Epithelial cell of prostate (primary cell): ENCODE data around the gene NLRP1.
A peak's percentile ranks its signal among the peaks of the same experiment; 100 is the strongest.

Experiments
- DNase-seq: peaks from one replicate; pipeline ENCODE4 v3.0.0-alpha.2; 2011; ENCODE audit warnings: low read depth, low spot score
- H3K27ac ChIP-seq: fragments of 450-650 bp; 2 replicates; pipeline ENCODE4 v1.5.1; 2017; ENCODE audit warnings: mild to moderate bottlenecking

NLRP1 gene

GRCh38 chr17:5584383-5585286 is at the start of gene NLRP1:
Gene NLRP1, minus strand, starts transcription at chr17:5584509. Its CDS starts 552 bp downstream, at chr17:5583957.
- peak within 1 kb of the TSS; percentile 99 for H3K27ac ChIP-seq
- peak; percentile 100 for DNase-seq

DNA sequence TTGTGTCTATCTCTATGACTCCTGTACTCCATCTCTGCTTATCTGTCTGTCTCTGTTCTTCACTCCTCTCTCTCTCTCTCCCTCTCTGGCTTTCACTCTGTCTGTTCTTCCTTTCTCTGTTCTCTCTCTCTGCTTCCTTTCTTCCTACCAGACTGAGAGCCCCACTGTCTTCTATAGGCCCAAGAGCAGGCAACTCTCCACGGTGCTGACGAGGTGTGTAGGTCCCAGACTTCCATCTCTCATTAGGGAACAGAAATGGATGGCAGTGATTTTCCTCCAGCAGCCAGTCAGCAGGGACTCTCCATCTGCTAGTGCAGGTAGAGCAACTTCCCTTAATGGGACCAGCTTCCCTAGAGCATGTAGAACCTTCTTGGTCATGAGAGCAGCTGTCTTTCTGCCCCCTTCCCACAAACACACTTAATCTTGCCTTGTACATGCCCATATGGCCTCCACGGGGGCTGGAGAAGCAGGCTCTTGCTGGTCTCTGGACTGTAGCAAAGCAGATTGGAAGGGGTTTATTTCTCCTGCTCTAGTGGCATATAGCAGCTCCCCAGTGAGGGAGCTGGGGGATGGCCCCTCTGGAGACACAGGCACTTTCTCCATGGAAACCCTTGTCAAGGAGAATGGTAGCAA is 47.8 kb upstream of the NLRP1 start:
- no peak overlapping the region for H3K27ac ChIP-seq
- no peak for DNase-seq

- H3K27ac ChIP-seq = no peak overlapping the region
- no peak for DNase-seq
These were observed 46.1 kb upstream of the NLRP1 start for GRCh38 chr17:5630434-5630833.

- DNase-seq = no peak
- no peak overlapping the region for H3K27ac ChIP-seq
These were observed 44.8 kb upstream of the NLRP1 start for GRCh38 chr17:5629128-5629527.

- H3K27ac ChIP-seq = no peak overlapping the region
- DNase-seq = no peak
These were observed 44.0 kb upstream of the NLRP1 start for GRCh38 chr17:5628262-5628661.

DNA sequence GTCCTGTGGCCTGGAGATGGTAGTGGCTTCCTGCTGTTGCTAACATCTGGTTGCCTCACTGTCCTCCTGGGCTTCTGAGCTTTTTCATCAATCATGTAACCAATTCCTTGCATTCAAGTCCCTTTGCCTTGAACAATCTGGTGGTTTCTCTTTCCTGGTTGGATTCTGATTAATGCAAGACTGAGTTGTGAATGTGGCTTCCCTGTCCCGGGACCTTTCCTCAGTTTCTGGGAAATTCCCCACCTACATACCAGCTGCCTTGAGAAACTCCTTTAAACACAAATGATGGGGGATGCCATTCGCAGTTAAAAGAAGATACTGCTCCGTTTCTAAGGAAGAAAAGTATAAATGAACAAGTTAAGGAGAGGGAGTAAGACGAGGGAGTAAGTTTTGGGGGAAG is 39.9 kb upstream of the NLRP1 start:
- no peak overlapping the region for H3K27ac ChIP-seq
- DNase-seq = no peak

GRCh38 chr17:5621729-5622128 is 37.4 kb upstream of the NLRP1 start:
- DNase-seq = no peak
- no peak overlapping the region for H3K27ac ChIP-seq

GRCh38 chr17:5621026-5621425 is 36.7 kb upstream of the NLRP1 start:
- no peak for DNase-seq
- no peak overlapping the region for H3K27ac ChIP-seq

DNA sequence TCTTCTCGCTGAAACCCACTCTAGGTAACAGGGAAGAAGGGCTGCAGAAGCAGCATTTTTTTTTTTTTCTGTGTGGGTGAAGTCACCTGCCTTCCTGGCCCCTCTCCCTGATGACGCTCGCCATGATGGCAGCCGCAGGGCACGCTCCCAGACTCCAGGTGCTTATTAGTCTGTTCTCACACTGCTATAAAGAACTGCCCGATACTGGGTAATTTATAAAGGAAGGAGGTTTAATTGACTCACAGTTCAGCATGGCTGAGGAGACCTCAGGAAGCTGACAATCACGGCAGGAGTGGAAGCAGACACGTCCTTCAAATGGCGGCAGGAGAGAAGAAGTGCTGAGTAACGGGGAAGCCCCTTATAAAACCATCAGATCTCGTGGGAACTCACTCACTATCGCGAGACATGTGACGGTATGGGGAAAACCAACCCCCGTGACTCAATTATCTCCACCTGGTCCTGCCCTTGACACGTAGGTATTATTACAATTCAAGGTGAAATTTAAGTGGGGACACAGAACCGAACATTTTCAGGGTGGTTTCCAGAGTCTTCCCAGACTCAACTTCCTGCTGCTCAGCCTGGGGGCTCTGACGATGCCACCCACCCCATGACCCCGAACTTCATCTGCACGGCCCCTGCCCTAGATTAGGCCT is 34.9 kb upstream of the NLRP1 start:
- H3K27ac ChIP-seq = no peak overlapping the region
- no peak for DNase-seq

DNA sequence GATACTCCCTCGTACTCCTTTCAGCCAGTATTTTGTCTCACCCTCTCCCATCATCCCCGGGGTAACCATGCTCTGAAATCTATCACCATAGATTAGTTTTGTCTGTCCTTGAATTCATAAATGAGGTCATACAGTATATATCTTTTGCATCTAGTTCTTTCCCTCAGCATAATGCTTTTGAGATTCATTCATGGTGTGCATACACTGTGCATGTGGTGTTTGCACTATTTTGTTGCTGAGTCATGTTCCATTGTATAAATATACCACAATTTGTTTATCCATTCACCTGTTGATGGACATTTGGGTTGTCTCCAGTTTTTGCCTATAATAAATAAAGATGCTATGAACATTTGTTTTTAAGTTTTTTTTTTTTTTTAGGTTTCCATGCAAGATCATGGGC is 34.2 kb upstream of the NLRP1 start:
- H3K27ac ChIP-seq = no peak overlapping the region
- DNase-seq = no peak

- DNase-seq = no peak
- no peak overlapping the region for H3K27ac ChIP-seq
These were observed 31.2 kb upstream of the NLRP1 start for GRCh38 chr17:5615476-5615875.

DNA sequence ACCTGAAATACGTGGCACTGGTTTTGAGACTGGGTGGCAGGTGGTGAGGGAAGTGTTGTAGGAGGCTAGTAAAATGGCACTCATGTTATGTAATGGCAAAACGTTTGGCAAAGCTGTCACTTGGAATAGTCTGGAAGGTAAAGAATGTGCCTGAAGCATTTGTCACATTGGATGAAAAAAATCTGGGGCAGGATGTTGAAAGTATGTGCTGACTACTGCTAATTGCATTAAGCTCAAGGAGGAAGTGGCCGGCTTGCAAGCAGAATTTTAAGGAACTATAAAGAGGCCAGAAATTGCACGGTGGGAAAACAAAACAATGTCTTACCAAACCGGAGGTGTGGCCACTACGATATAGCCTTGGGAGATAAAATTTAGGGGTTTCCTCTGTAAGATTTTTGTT is 26.6 kb upstream of the NLRP1 start:
- no peak for DNase-seq
- no peak overlapping the region for H3K27ac ChIP-seq

- DNase-seq = no peak
- no peak overlapping the region for H3K27ac ChIP-seq
These were observed 24.2 kb upstream of the NLRP1 start for GRCh38 chr17:5608399-5609112.

DNA sequence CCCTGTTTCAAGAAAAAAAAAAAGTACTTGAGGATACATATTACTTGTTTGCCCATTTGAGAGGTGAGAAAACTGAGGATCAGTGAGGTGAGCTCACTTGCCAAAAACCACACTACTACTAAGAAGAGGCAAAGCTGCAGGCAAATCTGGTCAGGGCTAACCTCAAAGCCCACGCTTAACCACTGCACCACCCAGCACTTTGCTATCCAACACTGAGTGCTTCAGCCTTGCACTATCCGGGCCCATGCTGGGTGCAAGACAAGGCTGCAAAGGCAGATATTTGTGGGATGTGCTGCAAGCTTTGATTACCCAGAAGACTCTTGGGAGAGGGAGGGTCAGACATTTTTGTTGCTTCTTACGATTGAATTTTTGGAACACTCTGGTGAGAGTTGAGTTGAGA is 23.6 kb upstream of the NLRP1 start:
- no peak overlapping the region for H3K27ac ChIP-seq
- DNase-seq = no peak

DNA sequence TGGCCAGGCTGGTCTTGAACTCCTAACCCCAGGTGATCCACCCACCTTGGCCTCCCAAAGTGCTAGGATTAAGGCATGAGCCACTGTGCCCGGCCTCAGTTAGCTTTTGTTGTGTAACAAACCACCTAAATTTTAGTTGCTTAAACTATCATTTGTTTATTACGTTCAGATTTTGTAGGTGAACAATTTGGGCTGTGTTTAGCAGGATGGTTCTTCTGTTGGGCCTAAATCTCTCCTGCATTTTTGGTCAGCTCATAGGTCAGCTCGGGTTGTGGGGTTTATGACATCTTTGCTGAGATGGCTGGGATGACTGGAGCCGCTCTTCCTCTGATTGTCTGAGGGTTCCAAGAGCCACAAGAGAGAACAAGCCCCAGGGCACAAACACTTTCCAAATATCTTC is 21.1 kb upstream of the NLRP1 start:
- DNase-seq = no peak
- no peak overlapping the region for H3K27ac ChIP-seq

- no peak overlapping the region for H3K27ac ChIP-seq
- no peak for DNase-seq
These were observed 15.7 kb upstream of the NLRP1 start for GRCh38 chr17:5600041-5600440.

DNA sequence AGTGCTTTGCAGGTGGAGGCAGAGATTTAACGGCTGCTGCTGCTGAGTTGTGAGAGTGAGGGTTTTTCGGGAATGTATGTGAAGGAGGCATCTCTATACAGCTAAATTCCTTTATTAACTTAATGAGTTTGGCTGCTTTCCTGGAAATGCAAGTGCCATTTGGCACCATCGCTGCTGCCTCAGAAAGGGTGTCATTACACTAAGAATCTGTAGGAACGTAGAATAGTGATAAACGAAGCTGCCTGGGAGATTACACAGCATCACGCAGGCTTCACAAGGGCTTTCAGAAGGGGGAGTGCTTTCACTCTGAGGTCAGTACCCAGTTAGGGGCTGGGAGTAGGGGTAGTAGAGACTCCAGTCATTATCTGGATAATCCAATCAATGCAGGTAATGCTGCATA is 14.1 kb upstream of the NLRP1 start:
- no peak overlapping the region for H3K27ac ChIP-seq
- DNase-seq = no peak

- DNase-seq = no peak
These were observed 12.1 kb upstream of the NLRP1 start for GRCh38 chr17:5596421-5596820.

DNA sequence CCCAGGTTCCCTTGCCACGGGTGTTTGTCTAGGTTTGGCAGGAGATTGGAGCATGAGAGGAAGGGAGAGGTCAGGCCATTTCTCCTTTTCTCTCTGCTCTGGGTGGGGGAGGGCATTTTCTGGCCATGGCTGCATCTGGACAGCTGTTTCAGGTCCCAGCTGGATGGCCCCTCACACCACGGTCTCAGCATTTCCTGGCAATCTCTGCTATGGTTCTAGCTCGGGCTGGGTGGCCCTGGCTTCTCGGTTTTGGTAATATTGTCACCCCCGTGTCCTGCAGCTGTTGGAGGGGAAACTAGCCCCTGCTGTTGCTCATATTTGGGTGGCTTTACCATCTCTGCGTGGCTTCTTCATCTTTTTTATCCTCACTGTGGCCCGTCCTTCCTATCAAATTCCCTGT is 11.5 kb upstream of the NLRP1 start:
- no peak overlapping the region for H3K27ac ChIP-seq
- no peak for DNase-seq

More at GRCh38 chr17:5596421-5596820, 12.1 kb upstream of the NLRP1 start:
- H3K27ac ChIP-seq = no peak overlapping the region

DNA sequence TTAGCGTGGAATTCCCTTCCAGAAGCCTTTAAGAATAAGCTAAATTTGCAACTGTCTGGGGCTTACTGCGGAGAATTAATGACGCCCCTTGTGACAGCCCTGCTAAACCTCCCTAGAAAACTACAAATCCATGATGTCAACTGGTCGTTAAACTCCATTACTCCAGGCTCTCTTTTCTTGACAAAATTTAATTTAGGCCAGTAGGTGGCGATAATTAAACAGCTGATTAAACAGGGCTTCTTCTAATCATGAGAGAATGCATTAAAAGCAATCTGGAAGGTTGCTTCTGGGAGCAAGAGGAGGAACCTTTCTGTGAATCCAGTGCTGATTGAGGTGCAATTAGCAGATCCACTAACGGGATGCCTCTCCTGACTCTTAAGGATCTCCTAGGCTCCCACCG is 8.1 kb upstream of the NLRP1 start:
- H3K27ac ChIP-seq = no peak overlapping the region
- DNase-seq = no peak

DNA sequence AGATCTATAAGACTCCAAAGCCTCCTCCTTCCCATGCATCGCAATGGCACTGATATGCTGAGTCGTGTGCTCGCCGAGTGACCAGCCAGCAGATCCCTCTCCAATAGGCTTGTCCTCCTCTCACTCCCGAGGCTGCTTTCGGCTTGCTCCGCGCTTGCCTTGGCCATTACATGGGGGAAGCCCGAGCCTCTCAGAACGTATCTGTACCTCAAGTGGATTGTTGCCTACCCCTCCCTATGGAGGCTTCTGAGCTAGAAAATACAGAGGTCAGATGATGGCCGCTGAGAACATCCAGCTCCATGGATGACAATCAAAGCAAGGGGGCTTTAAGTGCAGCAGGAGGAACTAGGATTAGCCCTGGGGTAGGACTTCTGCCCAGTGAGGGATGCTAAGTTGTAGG is 7.7 kb upstream of the NLRP1 start:
- no peak for DNase-seq
- H3K27ac ChIP-seq = no peak overlapping the region
